IPS-18a (cell line): ENCODE results near the gene OPCML.

Source experiments
- H3K27ac ChIP-seq: one replicate; pipeline ENCODE4 v1.5.1; 2013; ENCODE audit warnings: low read length
- H3K27me3 ChIP-seq: one replicate; pipeline ENCODE4 v1.6.1; 2013; ENCODE audit warnings: mild to moderate bottlenecking, low read length; ENCODE audit not compliant: control insufficient read depth, insufficient read depth
- H3K36me3 ChIP-seq: one replicate; pipeline ENCODE4 v1.6.1; 2013; ENCODE audit warnings: low read depth, low read length; ENCODE audit not compliant: control insufficient read depth
- H3K4me1 ChIP-seq: one replicate; pipeline ENCODE4 v1.6.1; 2013; ENCODE audit warnings: low read depth, low read length; ENCODE audit not compliant: control insufficient read depth
- H3K4me3 ChIP-seq: one replicate; pipeline ENCODE4 v1.5.1; 2013; ENCODE audit warnings: low read length
- H3K9ac ChIP-seq: one replicate; pipeline ENCODE4 v1.6.1; 2013; ENCODE audit warnings: mild to moderate bottlenecking, low read length, moderate library complexity
- H3K9me3 ChIP-seq: one replicate; pipeline ENCODE4 v1.6.1; 2013; ENCODE audit warnings: low read depth, low read length; ENCODE audit not compliant: control insufficient read depth

Gene OPCML

DNA sequence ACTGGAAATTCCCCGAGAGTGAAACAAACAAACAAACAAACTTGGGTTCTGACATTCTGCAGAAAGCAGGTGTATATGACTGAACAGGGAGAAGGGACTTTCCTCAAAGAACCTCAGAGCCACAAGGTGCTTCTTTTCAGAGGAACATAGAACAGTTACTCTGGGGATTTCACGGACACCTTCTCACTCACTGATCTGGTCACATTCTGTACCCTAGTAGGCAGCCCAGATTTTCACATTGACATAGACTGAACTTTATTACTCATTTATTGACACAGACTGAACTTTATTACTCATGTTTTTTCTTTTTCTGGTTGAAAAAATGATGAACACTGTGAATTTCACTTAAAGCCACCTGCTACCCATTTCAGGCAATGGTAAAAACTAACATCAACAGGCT is 263.0 kb downstream of the OPCML start:
- Histone ChIP-seq H3K9ac (no peak overlapping the region), H3K4me3 (no peak overlapping the region), H3K36me3 (no peaks in the 10 kb centered on the region), H3K9me3 (no peaks in the 10 kb centered on the region), H3K27me3 (no peaks in the 10 kb centered on the region), H3K27ac (no peak overlapping the region), H3K4me1 (no peaks in the 10 kb centered on the region)

GRCh38 chr11:133266986-133267385 is 265.3 kb downstream of the OPCML start:
- Histone ChIP-seq H3K4me1 (no peaks in the 10 kb centered on the region), H3K36me3 (no peaks in the 10 kb centered on the region), H3K27ac (no peak overlapping the region), H3K27me3 (no peaks in the 10 kb centered on the region), H3K9ac (no peak overlapping the region), H3K4me3 (no peak overlapping the region), H3K9me3 (no peaks in the 10 kb centered on the region)

DNA sequence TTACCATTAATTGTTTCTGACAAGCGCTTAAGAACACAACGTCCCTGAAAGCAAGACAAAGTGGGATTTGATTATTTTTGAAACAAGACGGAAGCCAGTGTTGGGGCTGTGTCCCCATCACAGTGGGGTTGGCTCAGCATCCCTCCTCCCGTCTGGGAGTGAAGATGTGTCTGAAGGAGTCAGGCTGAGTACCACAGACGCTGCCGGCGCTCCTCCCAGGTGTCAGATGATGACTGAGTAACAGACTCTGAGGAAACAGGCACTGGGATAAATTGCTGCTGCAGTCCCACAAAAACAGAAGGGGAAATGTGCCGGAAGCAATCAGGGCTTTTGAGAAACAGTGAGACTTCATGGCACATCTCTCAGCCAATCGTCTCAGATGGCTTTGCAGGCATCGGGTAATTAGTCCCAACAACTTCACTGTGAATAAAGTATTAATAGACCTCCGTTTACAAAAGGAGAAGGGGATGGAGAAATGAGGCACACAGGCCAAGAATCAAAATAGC is 266.7 kb downstream of the OPCML start:
- Histone ChIP-seq H3K4me3 (no peak overlapping the region), H3K27me3 (no peaks in the 10 kb centered on the region), H3K9ac (no peak overlapping the region), H3K27ac (no peak overlapping the region), H3K9me3 (no peaks in the 10 kb centered on the region), H3K36me3 (no peaks in the 10 kb centered on the region), H3K4me1 (no peaks in the 10 kb centered on the region)

DNA sequence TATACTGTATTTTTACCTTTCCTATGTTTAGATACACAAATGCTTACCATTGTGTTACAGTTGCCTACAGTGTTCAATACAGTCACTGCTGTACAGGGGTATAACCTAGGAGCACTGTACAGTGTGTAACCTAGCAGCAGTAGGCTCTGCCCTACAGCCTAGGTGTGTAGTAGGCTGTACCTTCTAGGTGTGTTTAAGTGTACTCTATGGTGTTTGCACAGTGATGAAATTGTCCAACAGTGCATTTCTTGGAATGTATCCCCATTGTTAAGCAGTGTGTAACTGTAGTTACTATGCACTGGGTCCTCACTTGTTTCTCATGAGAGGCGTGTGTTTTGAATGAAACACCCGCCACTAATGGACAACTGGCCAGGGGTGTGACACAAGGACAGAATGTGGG is 269.0 kb downstream of the OPCML start:
- Histone ChIP-seq H3K9ac (no peak overlapping the region), H3K9me3 (no peaks in the 10 kb centered on the region), H3K27me3 (no peaks in the 10 kb centered on the region), H3K27ac (no peak overlapping the region), H3K4me3 (no peak overlapping the region), H3K36me3 (no peaks in the 10 kb centered on the region), H3K4me1 (no peaks in the 10 kb centered on the region)

DNA sequence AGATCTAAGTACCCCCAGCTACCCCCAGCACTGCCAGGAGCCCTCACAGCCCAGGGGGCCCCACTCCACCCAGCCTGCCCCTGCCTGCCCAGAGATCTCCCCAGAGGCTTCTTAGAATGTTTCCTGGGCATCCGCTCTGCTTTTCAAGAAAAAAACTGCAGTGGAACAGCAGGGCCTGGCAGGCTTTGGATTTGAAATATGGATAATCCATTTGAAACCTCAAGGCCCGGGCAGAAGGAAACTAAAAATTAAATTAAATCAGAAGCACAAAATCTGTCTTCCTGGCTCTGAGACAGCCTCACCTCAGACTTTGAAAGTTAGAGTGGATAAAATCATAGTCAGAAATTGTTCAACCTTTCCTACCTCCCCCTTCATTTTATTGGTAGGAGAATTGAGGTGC is 273.6 kb downstream of the OPCML start:
- H3K27me3 ChIP-seq: no peaks in the 10 kb centered on the region
- H3K27ac ChIP-seq: no peak overlapping the region
- H3K4me1 ChIP-seq: no peaks in the 10 kb centered on the region
- H3K9ac ChIP-seq: no peak overlapping the region
- no peaks in the 10 kb centered on the region for H3K9me3 ChIP-seq
- H3K4me3 ChIP-seq: no peak overlapping the region
- H3K36me3 ChIP-seq: no peaks in the 10 kb centered on the region

DNA sequence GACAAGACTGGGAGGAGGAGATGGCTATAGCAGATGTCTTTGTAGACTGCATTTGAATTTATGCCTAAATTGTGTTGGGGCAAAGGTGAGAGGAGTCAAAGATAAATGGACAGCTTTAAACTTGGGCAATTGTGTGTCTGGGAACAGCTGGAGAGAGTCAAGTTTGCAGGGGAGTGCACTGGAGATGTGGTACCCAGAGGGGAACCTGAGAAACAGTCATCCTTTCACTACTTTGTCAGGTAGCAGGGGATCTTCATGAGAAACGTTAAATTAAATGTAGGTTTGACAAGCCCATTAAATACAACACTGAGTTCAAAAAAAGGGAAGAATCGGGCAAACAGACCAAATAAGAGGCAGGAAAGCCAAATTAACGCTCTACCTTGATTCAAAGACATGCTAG is 277.7 kb downstream of the OPCML start:
- Histone ChIP-seq H3K4me3 (no peak overlapping the region), H3K27ac (no peak overlapping the region), H3K9ac (no peak overlapping the region), H3K4me1 (no peaks in the 10 kb centered on the region), H3K36me3 (no peaks in the 10 kb centered on the region), H3K9me3 (no peaks in the 10 kb centered on the region), H3K27me3 (no peaks in the 10 kb centered on the region)

GRCh38 chr11:133253570-133253969 is 278.7 kb downstream of the OPCML start:
- no peaks in the 10 kb centered on the region for H3K9me3 ChIP-seq
- H3K27ac ChIP-seq: no peak overlapping the region
- no peak overlapping the region for H3K4me3 ChIP-seq
- no peaks in the 10 kb centered on the region for H3K36me3 ChIP-seq
- H3K9ac ChIP-seq: no peak overlapping the region
- no peaks in the 10 kb centered on the region for H3K27me3 ChIP-seq
- no peaks in the 10 kb centered on the region for H3K4me1 ChIP-seq

GRCh38 chr11:133251841-133252240 is 280.5 kb downstream of the OPCML start:
- Histone ChIP-seq H3K9me3 (no peaks in the 10 kb centered on the region), H3K4me3 (no peak overlapping the region), H3K36me3 (no peaks in the 10 kb centered on the region), H3K27ac (no peak overlapping the region), H3K27me3 (no peaks in the 10 kb centered on the region), H3K4me1 (no peaks in the 10 kb centered on the region), H3K9ac (no peak overlapping the region)

DNA sequence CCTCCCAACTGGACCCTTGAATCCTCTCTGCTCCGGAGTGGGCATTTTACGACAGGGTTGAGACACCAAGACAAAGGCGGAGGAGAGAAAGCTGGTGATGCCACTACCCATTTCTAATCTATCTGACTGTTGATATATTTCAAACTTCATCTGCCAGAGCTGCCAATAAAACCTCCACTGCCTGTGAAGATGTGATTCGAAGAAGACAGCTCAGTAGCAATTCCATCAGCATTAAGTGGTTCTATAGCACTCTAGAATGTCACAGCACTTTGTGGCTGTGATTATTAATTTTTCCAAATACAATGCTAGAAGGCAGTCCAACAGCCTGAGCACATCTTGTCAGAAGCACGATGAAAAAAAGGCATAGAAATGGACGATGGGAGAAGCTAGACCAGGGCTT is 282.8 kb downstream of the OPCML start:
- H3K27ac ChIP-seq: no peak overlapping the region
- H3K4me1 ChIP-seq: no peaks in the 10 kb centered on the region
- H3K36me3 ChIP-seq: no peaks in the 10 kb centered on the region
- no peak overlapping the region for H3K4me3 ChIP-seq
- no peak overlapping the region for H3K9ac ChIP-seq
- no peaks in the 10 kb centered on the region for H3K27me3 ChIP-seq
- no peaks in the 10 kb centered on the region for H3K9me3 ChIP-seq

DNA sequence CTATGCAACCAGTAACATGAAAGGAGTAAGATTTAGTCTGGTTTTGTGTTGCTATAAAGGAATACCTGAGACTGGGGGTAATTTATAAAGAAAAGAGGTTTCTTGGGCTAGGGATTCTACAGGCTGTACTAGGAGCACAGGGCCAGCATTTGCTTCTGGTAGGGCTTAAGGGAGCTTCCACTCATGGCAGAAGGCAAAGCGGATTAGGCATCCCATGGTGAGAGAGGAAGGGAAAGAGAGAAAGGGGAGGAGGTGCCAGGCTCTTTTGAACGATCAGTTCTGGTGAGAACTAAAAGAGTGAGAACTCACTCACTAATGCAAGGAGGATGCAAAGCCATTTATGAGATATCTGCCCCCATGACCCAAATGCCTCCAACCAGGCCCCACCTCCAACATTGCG is 283.2 kb downstream of the OPCML start:
- Histone ChIP-seq H3K9ac (no peak overlapping the region), H3K36me3 (no peaks in the 10 kb centered on the region), H3K9me3 (no peaks in the 10 kb centered on the region), H3K27ac (no peak overlapping the region), H3K27me3 (no peaks in the 10 kb centered on the region), H3K4me3 (no peak overlapping the region), H3K4me1 (no peaks in the 10 kb centered on the region)

GRCh38 chr11:133243832-133244231 is 288.5 kb downstream of the OPCML start:
- Histone ChIP-seq H3K27me3 (no peaks in the 10 kb centered on the region), H3K9me3 (no peaks in the 10 kb centered on the region), H3K36me3 (no peaks in the 10 kb centered on the region), H3K4me3 (no peak overlapping the region), H3K27ac (no peak overlapping the region), H3K9ac (no peak overlapping the region), H3K4me1 (peaks cover 11% of the 10 kb centered on the region)

DNA sequence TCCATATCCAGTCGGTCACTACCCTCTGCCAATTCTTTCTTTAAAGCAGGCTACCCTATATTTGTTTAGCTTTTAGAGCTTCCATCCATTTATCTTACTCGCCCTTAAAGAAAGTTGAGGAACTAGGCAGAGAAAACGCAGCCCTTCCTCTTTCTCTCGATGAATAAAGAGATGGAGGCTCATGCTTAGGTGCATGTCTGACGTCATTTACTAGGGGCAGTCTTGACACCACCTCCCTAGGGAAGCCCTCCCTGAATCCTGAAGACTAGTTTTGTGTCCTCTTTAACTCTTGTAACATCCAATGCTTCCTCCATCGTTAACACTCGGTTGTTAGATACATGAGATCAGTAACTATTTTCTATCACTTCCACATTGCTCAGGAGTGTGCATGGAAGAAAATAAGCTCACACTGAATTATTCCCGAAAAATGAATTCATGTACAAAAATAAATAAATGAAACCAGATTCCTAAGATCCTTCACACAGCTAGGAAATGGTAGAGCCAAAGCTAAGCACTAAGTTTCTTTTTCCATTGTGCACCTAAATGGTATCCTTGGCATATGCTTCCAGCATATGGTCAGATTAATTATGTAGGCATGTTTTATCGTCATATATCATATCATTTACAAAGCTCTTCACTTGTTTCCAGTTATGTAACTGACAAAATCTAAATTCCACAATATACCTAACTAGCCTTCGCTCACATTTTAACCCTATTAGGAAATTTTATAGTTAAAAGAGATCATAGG is 291.2 kb downstream of the OPCML start:
- Histone ChIP-seq H3K4me1 (peaks cover 14% of the 10 kb centered on the region), H3K27me3 (no peaks in the 10 kb centered on the region), H3K27ac (no peak overlapping the region), H3K36me3 (no peaks in the 10 kb centered on the region), H3K4me3 (no peak overlapping the region), H3K9me3 (no peaks in the 10 kb centered on the region), H3K9ac (no peak overlapping the region)
